Hematopoietic multipotent progenitor cell treated with erythropoietin and hydrocortisone succinate and interleukin-3 and kit ligand, for 8 days (in vitro differentiated cells): ENCODE measurements around the gene LACRT.

ENCODE experiments used
- DNase-seq: peaks from one replicate; pipeline ENCODE4 v3.0.0-alpha.2; 2015

Gene LACRT

GRCh38 chr12:54631988-54632728 lies 2.5 kb downstream of the LACRT start:
- peak; percentile 7 for DNase-seq

- DNase-seq, result no peak
These were observed 3.1 kb downstream of the LACRT start for GRCh38 chr12:54631551-54631950.

- no peak for DNase-seq
These were observed 4.8 kb downstream of the LACRT start for GRCh38 chr12:54629925-54630324.

- no peak for DNase-seq
These were observed 6.4 kb downstream of the LACRT start for GRCh38 chr12:54628186-54628846.

- no peak for DNase-seq
These were observed 7.4 kb downstream of the LACRT start for GRCh38 chr12:54627304-54627703.

- no peak for DNase-seq
These were observed 9.1 kb downstream of the LACRT start for GRCh38 chr12:54625598-54625997.

- DNase-seq, result peak; percentile 9
These were observed 10.1 kb downstream of the LACRT start for GRCh38 chr12:54624315-54625279.

- peak; percentile 20 for DNase-seq
These were observed 12.1 kb downstream of the LACRT start for GRCh38 chr12:54622463-54623183.

- DNase-seq, result peak; percentile 4
These were observed 17.6 kb downstream of the LACRT start for GRCh38 chr12:54616933-54617680.

- DNase-seq, result no peak
These were observed 22.4 kb downstream of the LACRT start for GRCh38 chr12:54612225-54612750.

- no peak for DNase-seq
These were observed 23.0 kb downstream of the LACRT start for GRCh38 chr12:54611715-54612149.

- no peak for DNase-seq
These were observed 25.9 kb downstream of the LACRT start for GRCh38 chr12:54608769-54609168.

GRCh38 chr12:54608156-54608555 lies 26.5 kb downstream of the LACRT start:
- DNase-seq, result no peak

GRCh38 chr12:54606556-54606955 lies 28.1 kb downstream of the LACRT start:
- no peak for DNase-seq

- no peak for DNase-seq
These were observed 29.3 kb downstream of the LACRT start for GRCh38 chr12:54605138-54605970.

- no peak for DNase-seq
These were observed 30.3 kb downstream of the LACRT start for GRCh38 chr12:54604436-54604835.

GRCh38 chr12:54603872-54604271 lies 30.8 kb downstream of the LACRT start:
- DNase-seq, result no peak

- peak; percentile 76 for DNase-seq
These were observed 31.4 kb downstream of the LACRT start for GRCh38 chr12:54603173-54603814.

GRCh38 chr12:54602661-54603060 lies 32.0 kb downstream of the LACRT start:
- no peak for DNase-seq

- no peak for DNase-seq
These were observed 32.9 kb downstream of the LACRT start for GRCh38 chr12:54601841-54602240.
